Measurements from ENCODE around the gene TCF21. TPM values are rescaled to one million over a fixed set of nuclear protein-coding genes. Genes with fewer than 3 reads are reported as not detected.

The TCF21 gene
- total and polyA plus RNA-seq, 12 donors, result 2.3 to 15.1 (median 3.3) TPM

GRCh38 chr6:133880006-133880405 is 8.9 kb upstream of the TCF21 start:
- peaks cover 12% of the 10 kb centered on the region for H3K27me3 ChIP-seq
- H3K4me3 ChIP-seq, result no peak overlapping the region
- H3K27ac ChIP-seq, result no peak overlapping the region
- no peaks in the 10 kb centered on the region for H3K9me3 ChIP-seq (replicated peaks in 1 of 3)
- H3K36me3 ChIP-seq (replicated peaks in 1 of 2), result no peaks in the 10 kb centered on the region
- DNase-seq, result no peak
- intact Hi-C loops (cut with DNase I), result no loop called here
- TF ChIP-seq POLR2A (IDR thresholded peaks at IDR 0.05) (no peak), CTCF (IDR thresholded peaks at IDR 0.05) (no peak)
- H3K4me1 ChIP-seq (replicated peaks in 1 of 2), result no peaks in the 10 kb centered on the region

GRCh38 chr6:133880896-133881295 is 8.0 kb upstream of the TCF21 start:
- intact Hi-C loops (cut with DNase I), result no loop called here
- 66 to 89% (median 74%) methylated on average over 2 of the region's 2 CpGs for WGBS, 4 donors
- no peaks in the 10 kb centered on the region for H3K4me1 ChIP-seq (replicated peaks in 1 of 2)
- peaks cover 12% of the 10 kb centered on the region for H3K27me3 ChIP-seq
- no peaks in the 10 kb centered on the region for H3K36me3 ChIP-seq (replicated peaks in 1 of 2)
- no peak overlapping the region for H3K27ac ChIP-seq
- TF ChIP-seq POLR2A (IDR thresholded peaks at IDR 0.05) (no peak), CTCF (IDR thresholded peaks at IDR 0.05) (no peak)
- no peak overlapping the region for H3K4me3 ChIP-seq
- H3K9me3 ChIP-seq (replicated peaks in 1 of 3), result no peaks in the 10 kb centered on the region
- no peak for DNase-seq

GRCh38 chr6:133886104-133886775 is 2.7 kb upstream of the TCF21 start:
- H3K9me3 ChIP-seq (replicated peaks in 1 of 3), result no peaks in the 10 kb centered on the region
- H3K4me1 ChIP-seq (replicated peaks in 1 of 2), result peaks cover 3 to 6% of the 10 kb centered on the region in 2 donors
- H3K4me3 ChIP-seq, result no peak overlapping the region
- H3K36me3 ChIP-seq (replicated peaks in 1 of 2), result no peaks in the 10 kb centered on the region
- TF ChIP-seq POLR2A (IDR thresholded peaks at IDR 0.05) (no peak), CTCF (IDR thresholded peaks at IDR 0.05) (no peak)
- H3K27ac ChIP-seq, result no peak overlapping the region
- no peak for DNase-seq
- intact Hi-C loops (cut with DNase I), result no loop called here
- H3K27me3 ChIP-seq, result peaks cover 37% of the 10 kb centered on the region
- WGBS, 4 donors, result 57 to 69% (median 60%) methylated on average over 2 of the region's 2 CpGs

GRCh38 chr6:133887156-133887879 is 1.6 kb upstream of the TCF21 start:
- TF ChIP-seq POLR2A (IDR thresholded peaks at IDR 0.05), result no peak
- no peak for TF ChIP-seq CTCF (IDR thresholded peaks at IDR 0.05)
- DNase-seq, result no peak
- 36 to 55% (median 40%) methylated on average over 4 of the region's 4 CpGs for WGBS, 4 donors
- H3K36me3 ChIP-seq (replicated peaks in 1 of 2), result no peaks in the 10 kb centered on the region
- no peaks in the 10 kb centered on the region for H3K9me3 ChIP-seq (replicated peaks in 1 of 3)
- H3K27me3 ChIP-seq, result peaks cover 38% of the 10 kb centered on the region
- H3K4me3 ChIP-seq, result no peak overlapping the region
- intact Hi-C loops (cut with DNase I), result no loop called here
- H3K27ac ChIP-seq, result peak overlapping the region in 1 of 5 donors; percentile 32
- H3K4me1 ChIP-seq (replicated peaks in 1 of 2), result peaks cover 4 to 9% of the 10 kb centered on the region in 2 donors

Data from adrenal gland (tissue), 12 donors.